Gastrocnemius medialis (tissue), 4 donors: Measurements from ENCODE around the gene SLC45A1. TPM values are rescaled to one million over a fixed set of nuclear protein-coding genes. Genes with fewer than 3 reads are reported as not detected.

ENCODE experiments used
- ATAC-seq, 2 donors: fragments of 150-250 bp; one replicate each; pipeline ENCODE4 v1.9.1; 2016
- DNase-seq, 2 donors: peaks; one replicate each; pipeline ENCODE4 v3.0.0-alpha.2; 2019
- H3K27ac ChIP-seq, 4 donors: fragments of 200-600 bp; sonication (generic); 1 replicate in 1 of 4; 2 replicates in 3 of 4; pipeline ENCODE4 v1.5.1; 2016 to 2018; ENCODE audit warnings: mild to moderate bottlenecking in 2 of 4, moderate library complexity in 1 of 4
- H3K27me3 ChIP-seq, 3 donors: fragments of 200-600 bp; sonication (generic) in 2 of 3; 1 replicate in 1 of 3; 2 replicates in 2 of 3; pipeline versions ENCODE4 v1.5.1 to v1.6.0; 2016 to 2019; ENCODE audit warnings: mild to moderate bottlenecking in 1 of 3, moderate library complexity in 1 of 3
- H3K36me3 ChIP-seq, 2 donors: fragments of 200-600 bp; sonication (generic) in 1 of 2; one replicate each; pipeline ENCODE4 v1.5.1; 2017 to 2018
- H3K4me1 ChIP-seq, 2 donors: fragments of 200-600 bp; sonication (generic) in 1 of 2; one replicate each; pipeline ENCODE4 v1.5.1; 2016 to 2017; ENCODE audit warnings: mild to moderate bottlenecking in 2 of 2
- H3K4me3 ChIP-seq, 4 donors: fragments of 200-600 bp; sonication (generic) in 3 of 4; 1 replicate in 1 of 4; 2 replicates in 3 of 4; pipeline ENCODE4 v1.5.1; 2016 to 2019; ENCODE audit warnings: mild to moderate bottlenecking in 2 of 4
- H3K9me3 ChIP-seq, 3 donors: fragments of 200-600 bp; sonication (generic) in 2 of 3; 1 replicate in 1 of 3; 2 replicates in 2 of 3; pipeline ENCODE4 v1.5.1; 2016 to 2019
- POLR2A ChIP-seq, 2 donors: fragments of 450-650 bp; IDR thresholded peaks; one replicate each; pipeline ENCODE4 v1.6.1; 2017; ENCODE audit warnings: antibody characterized with exemption in 2 of 2, mild to moderate bottlenecking in 2 of 2, moderate library complexity in 2 of 2
- in situ Hi-C, 4 donors: fragments of 200-750 bp; cut with MboI; loops; one replicate each; pipeline versions ENCODE4 v1.15.0 to v1.8.0; 2017; ENCODE audit warnings: low sequenced_read_pairs in 4 of 4
- intact Hi-C: fragments of 100-400 bp; cut with DNase I; formaldehyde crosslinking; loops from one replicate; pipeline ENCODE4 v1.15.1; 2023; ENCODE audit warnings: low total_unique reads
- total RNA-seq, 4 donors: library from RNA; depleted of rRNA; stranded (reverse); fragments of >200 nt; gene quantifications; one replicate each; pipeline versions ENCODE4 v1.1.0 to v1.2.3, GENCODE V29; 2016
- TF ChIP-seq, protein P1 (sequence below), 5 experiments: fragments of 450-650 bp in 3 of 5; fragments of 200-600 bp in 2 of 5; sonication (generic) in 2 of 5; IDR thresholded peaks in 4 of 5; conservative IDR thresholded peaks in 1 of 5; 1 replicate in 4 of 5; 2 replicates in 1 of 5; pipeline ENCODE4 v1.5.1; 2016 to 2019; ENCODE audit warnings: antibody characterized with exemption in 5 of 5, mild to moderate bottlenecking in 3 of 5, moderate library complexity in 3 of 5

Gene SLC45A1
- 1 to 10 TPM in 1 of 4 donors, under 1 TPM in 3; 0.56 to 2.9 (median 0.68) TPM for total RNA-seq

DNA sequence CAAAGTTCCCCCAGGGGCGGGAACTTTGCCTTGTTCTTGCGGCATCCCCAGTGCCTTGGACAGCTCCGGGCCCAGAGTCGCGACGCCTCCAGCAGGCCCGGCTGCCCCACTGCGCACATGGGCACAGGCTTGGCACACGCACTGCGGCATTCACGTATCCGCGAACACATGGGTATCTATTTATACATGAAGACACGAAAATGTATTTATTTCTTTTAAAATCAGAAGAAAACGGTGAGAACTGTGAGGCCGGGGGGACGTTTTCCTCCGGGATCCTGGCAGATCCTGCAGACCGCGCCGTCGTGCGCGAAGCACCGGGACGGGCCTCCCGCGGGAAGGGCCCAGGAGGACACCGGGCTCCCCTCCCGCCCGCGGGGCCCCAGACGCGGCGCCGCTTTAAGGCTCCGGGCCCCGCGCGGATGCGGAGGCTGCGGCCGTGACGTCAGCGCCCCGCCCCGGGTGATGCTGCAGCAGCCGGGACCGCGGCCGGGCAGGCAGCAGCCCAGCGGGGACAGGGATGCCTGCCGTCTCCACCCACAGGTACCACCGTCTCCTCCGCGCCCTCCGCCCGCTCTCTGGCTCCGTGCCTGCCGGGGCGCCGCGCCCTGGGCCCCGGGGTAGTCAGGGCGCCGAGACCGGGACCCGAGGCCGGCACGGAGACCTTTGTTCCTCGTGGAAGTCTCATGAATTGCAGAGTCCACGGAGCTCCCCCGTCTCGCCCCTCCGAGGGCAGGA lies at the start of gene SLC45A1:
TSS of gene SLC45A1 (plus strand) at position 468 of the 735 bp plus-strand sequence. CDS start 6,216 bp downstream, outside the sequence.
- H3K9me3 ChIP-seq = no peaks in the 10 kb centered on the region
- peaks cover 3 to 20% of the 10 kb centered on the region in 2 donors for H3K4me1 ChIP-seq
- peak within 1 kb of the TSS in 2 of 4 donors; percentile 49 to 53 for H3K27ac ChIP-seq
- in situ Hi-C loops (loop anchor here in 3 of 4 donors (10.0 kb wide), 2 partner anchors 283 to 343 kb away; no protein-coding TSS in a partner anchor), intact Hi-C loops (no loop called here)
- DNase-seq (peak; percentile 38 to 53), ATAC-seq (peak; percentile 34 to 37)
- peaks cover 0 to 6% (median 3%) of the 10 kb centered on the region in 3 donors for H3K27me3 ChIP-seq
- TF ChIP-seq, protein P1, sequence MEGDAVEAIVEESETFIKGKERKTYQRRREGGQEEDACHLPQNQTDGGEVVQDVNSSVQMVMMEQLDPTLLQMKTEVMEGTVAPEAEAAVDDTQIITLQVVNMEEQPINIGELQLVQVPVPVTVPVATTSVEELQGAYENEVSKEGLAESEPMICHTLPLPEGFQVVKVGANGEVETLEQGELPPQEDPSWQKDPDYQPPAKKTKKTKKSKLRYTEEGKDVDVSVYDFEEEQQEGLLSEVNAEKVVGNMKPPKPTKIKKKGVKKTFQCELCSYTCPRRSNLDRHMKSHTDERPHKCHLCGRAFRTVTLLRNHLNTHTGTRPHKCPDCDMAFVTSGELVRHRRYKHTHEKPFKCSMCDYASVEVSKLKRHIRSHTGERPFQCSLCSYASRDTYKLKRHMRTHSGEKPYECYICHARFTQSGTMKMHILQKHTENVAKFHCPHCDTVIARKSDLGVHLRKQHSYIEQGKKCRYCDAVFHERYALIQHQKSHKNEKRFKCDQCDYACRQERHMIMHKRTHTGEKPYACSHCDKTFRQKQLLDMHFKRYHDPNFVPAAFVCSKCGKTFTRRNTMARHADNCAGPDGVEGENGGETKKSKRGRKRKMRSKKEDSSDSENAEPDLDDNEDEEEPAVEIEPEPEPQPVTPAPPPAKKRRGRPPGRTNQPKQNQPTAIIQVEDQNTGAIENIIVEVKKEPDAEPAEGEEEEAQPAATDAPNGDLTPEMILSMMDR (IDR thresholded peaks at IDR 0.05 in 4 of 5, conservative IDR thresholded peaks at IDR 0.05 in 1 of 5) = no peak
- TF ChIP-seq POLR2A (IDR thresholded peaks at IDR 0.05) = peak; percentile 27 to 44
- H3K4me3 ChIP-seq = peak within 1 kb of the TSS; percentile 61 to 75 (median 68)
- H3K36me3 ChIP-seq = no peaks in the 10 kb centered on the region

- H3K27ac ChIP-seq = no peak overlapping the region
- no peaks in the 10 kb centered on the region for H3K36me3 ChIP-seq
- in situ Hi-C loops = no loop called here
- no peak for TF ChIP-seq POLR2A (IDR thresholded peaks at IDR 0.05)
- TF ChIP-seq, protein P1 (IDR thresholded peaks at IDR 0.05 in 4 of 5, conservative IDR thresholded peaks at IDR 0.05 in 1 of 5) = no peak
- no peaks in the 10 kb centered on the region for H3K9me3 ChIP-seq
- no peak overlapping the region for H3K4me3 ChIP-seq
- no peaks in the 10 kb centered on the region for H3K4me1 ChIP-seq
- ATAC-seq (no peak), DNase-seq (no peak)
- intact Hi-C loops = no loop called here
- H3K27me3 ChIP-seq = no peaks in the 10 kb centered on the region
Observed at GRCh38 chr1:8273036-8273435, 44.9 kb upstream of the SLC45A1 start.

- H3K27me3 ChIP-seq = no peaks in the 10 kb centered on the region
- intact Hi-C loops (no loop called here), in situ Hi-C loops (no loop called here)
- H3K4me3 ChIP-seq = no peak overlapping the region
- H3K36me3 ChIP-seq = no peaks in the 10 kb centered on the region
- no peaks in the 10 kb centered on the region for H3K4me1 ChIP-seq
- no peak for DNase-seq
- no peak overlapping the region for H3K27ac ChIP-seq
- TF ChIP-seq POLR2A (IDR thresholded peaks at IDR 0.05) = no peak
- TF ChIP-seq, protein P1 (IDR thresholded peaks at IDR 0.05 in 4 of 5, conservative IDR thresholded peaks at IDR 0.05 in 1 of 5) = no peak
- H3K9me3 ChIP-seq = no peaks in the 10 kb centered on the region
- ATAC-seq = no peak
Observed at GRCh38 chr1:8274352-8274751, 43.6 kb upstream of the SLC45A1 start.

GRCh38 chr1:8276173-8276914 lies 41.6 kb upstream of the SLC45A1 start:
- H3K27me3 ChIP-seq = peaks cover 0 to 5% (median 0%) of the 10 kb centered on the region in 3 donors
- TF ChIP-seq, protein P1 (IDR thresholded peaks at IDR 0.05 in 4 of 5, conservative IDR thresholded peaks at IDR 0.05 in 1 of 5) = no peak
- TF ChIP-seq POLR2A (IDR thresholded peaks at IDR 0.05) = no peak
- in situ Hi-C loops = no loop called here
- H3K4me1 ChIP-seq = no peaks in the 10 kb centered on the region
- DNase-seq = no peak
- intact Hi-C loops = no loop called here
- no peak overlapping the region for H3K27ac ChIP-seq
- no peak overlapping the region for H3K4me3 ChIP-seq
- no peaks in the 10 kb centered on the region for H3K36me3 ChIP-seq
- no peak for ATAC-seq
- H3K9me3 ChIP-seq = no peaks in the 10 kb centered on the region
